Erythroblast (primary cell): Measurements from ENCODE around the gene TNFSF15.
"Not testable (repeated sequence)": the region's sequence is repeated elsewhere in the genome, so short reads cannot be mapped to it uniquely, and the experiment has no call there.

ENCODE experiments used
- DNase-seq, 2 experiments: peaks; one replicate each; lab custom pipeline; 2025; lab: John Stamatoyannopoulos, UW
- GATA1 ChIP-seq: IDR thresholded peaks from 2 replicates; pipeline ENCODE4 v1.6.1; 2011; ENCODE audit warnings: low read depth, mild to moderate bottlenecking, control low read depth, low read length, moderate library complexity
- POLR2A ChIP-seq: IDR thresholded peaks from 2 replicates; pipeline ENCODE4 v1.6.1; 2011; ENCODE audit warnings: mild to moderate bottlenecking, low read length

Gene TNFSF15

GRCh38 chr9:114743446-114743845 is 62.4 kb downstream of the TNFSF15 start:
- no peak for TF ChIP-seq GATA1
- TF ChIP-seq POLR2A: no peak
- no peak for DNase-seq

GRCh38 chr9:114742947-114743346 is 62.9 kb downstream of the TNFSF15 start:
- no peak for DNase-seq
- no peak for TF ChIP-seq POLR2A
- TF ChIP-seq GATA1: no peak

- not testable (repeated sequence) for DNase-seq
These were observed 64.3 kb downstream of the TNFSF15 start for GRCh38 chr9:114741521-114741920.

GRCh38 chr9:114738581-114739316 is 67.1 kb downstream of the TNFSF15 start:
- TF ChIP-seq GATA1 (no peak), POLR2A (no peak)
- DNase-seq: peak; percentile 56 to 80

- DNase-seq: no peak
- no peak for TF ChIP-seq POLR2A
- TF ChIP-seq GATA1: no peak
These were observed 68.0 kb downstream of the TNFSF15 start for GRCh38 chr9:114737847-114738246.

- no peak for DNase-seq
- TF ChIP-seq GATA1 (no peak), POLR2A (no peak)
These were observed 68.7 kb downstream of the TNFSF15 start for GRCh38 chr9:114737118-114737517.

GRCh38 chr9:114735704-114736103 is 70.1 kb downstream of the TNFSF15 start:
- TF ChIP-seq POLR2A (no peak), GATA1 (no peak)
- no peak for DNase-seq

- DNase-seq: not testable (repeated sequence)
These were observed 70.7 kb downstream of the TNFSF15 start for GRCh38 chr9:114735139-114735538.
